ENCODE measurements around the gene TRHDE.

DNA sequence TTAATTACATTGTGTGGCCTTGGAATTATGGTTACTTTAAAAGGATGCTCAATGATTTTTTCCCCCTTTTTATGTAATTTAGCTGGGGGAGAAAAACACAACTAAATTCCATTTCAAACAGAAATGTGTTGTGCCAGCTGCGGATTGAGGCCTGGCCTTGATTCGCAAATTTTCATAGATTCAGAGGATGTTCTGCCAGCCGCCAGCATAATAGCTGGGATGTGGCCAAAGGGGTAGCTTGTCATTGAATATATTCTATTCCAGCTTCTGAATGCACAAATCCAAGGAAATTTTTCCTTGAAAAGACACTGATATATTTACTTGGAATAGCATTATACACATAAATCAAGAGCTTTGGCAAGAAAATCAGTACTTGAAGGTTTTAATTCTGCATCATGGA, 43.7 kb downstream of the TRHDE start:
- TF ChIP-seq, protein P1, sequence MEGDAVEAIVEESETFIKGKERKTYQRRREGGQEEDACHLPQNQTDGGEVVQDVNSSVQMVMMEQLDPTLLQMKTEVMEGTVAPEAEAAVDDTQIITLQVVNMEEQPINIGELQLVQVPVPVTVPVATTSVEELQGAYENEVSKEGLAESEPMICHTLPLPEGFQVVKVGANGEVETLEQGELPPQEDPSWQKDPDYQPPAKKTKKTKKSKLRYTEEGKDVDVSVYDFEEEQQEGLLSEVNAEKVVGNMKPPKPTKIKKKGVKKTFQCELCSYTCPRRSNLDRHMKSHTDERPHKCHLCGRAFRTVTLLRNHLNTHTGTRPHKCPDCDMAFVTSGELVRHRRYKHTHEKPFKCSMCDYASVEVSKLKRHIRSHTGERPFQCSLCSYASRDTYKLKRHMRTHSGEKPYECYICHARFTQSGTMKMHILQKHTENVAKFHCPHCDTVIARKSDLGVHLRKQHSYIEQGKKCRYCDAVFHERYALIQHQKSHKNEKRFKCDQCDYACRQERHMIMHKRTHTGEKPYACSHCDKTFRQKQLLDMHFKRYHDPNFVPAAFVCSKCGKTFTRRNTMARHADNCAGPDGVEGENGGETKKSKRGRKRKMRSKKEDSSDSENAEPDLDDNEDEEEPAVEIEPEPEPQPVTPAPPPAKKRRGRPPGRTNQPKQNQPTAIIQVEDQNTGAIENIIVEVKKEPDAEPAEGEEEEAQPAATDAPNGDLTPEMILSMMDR (IDR thresholded peaks at IDR 0.05) = no peak
- no peak for TF ChIP-seq POLR2A (IDR thresholded peaks at IDR 0.05)
- TF ChIP-seq POLR2AphosphoS5 (IDR thresholded peaks at IDR 0.05) = no peak

Measured in breast epithelium (tissue), 3 donors.